Upper lobe of left lung (tissue), 4 donors: ENCODE data around the gene TRIM7.

Source experiments
- POLR2A ChIP-seq, 4 donors: fragments of 450-650 bp; IDR thresholded peaks; one replicate each; pipeline ENCODE4 v1.5.1; 2016 to 2017; ENCODE audit warnings: antibody characterized with exemption in 4 of 4, mild to moderate bottlenecking in 2 of 4
- TF ChIP-seq, protein P1 (sequence below), 6 experiments: fragments of 450-650 bp in 4 of 6; fragments of 200-600 bp in 2 of 6; sonication (generic) in 2 of 6; IDR thresholded peaks; one replicate each; pipeline ENCODE4 v1.5.1; 2016 to 2019; ENCODE audit warnings: antibody characterized with exemption in 6 of 6

GRCh38 chr5:181149806-181150733 is 54.9 kb downstream of the TRIM7 start:
- TF ChIP-seq, protein P1, sequence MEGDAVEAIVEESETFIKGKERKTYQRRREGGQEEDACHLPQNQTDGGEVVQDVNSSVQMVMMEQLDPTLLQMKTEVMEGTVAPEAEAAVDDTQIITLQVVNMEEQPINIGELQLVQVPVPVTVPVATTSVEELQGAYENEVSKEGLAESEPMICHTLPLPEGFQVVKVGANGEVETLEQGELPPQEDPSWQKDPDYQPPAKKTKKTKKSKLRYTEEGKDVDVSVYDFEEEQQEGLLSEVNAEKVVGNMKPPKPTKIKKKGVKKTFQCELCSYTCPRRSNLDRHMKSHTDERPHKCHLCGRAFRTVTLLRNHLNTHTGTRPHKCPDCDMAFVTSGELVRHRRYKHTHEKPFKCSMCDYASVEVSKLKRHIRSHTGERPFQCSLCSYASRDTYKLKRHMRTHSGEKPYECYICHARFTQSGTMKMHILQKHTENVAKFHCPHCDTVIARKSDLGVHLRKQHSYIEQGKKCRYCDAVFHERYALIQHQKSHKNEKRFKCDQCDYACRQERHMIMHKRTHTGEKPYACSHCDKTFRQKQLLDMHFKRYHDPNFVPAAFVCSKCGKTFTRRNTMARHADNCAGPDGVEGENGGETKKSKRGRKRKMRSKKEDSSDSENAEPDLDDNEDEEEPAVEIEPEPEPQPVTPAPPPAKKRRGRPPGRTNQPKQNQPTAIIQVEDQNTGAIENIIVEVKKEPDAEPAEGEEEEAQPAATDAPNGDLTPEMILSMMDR (IDR thresholded peaks at IDR 0.05), result no peak
- no peak for TF ChIP-seq POLR2A (IDR thresholded peaks at IDR 0.05)
